HTR-8/SVneo (cell line): ENCODE results near the gene SYNDIG1.
"Not testable (repeated sequence)": the region's sequence is repeated elsewhere in the genome, so short reads cannot be mapped to it uniquely, and the experiment has no call there.

Experiments used
- DNase-seq: peaks from one replicate; pipeline ENCODE4 v3.0.0; 2011; ENCODE audit warnings: low spot score, mixed read lengths; ENCODE audit not compliant: insufficient read length
- FAIRE-seq: peaks from 2 replicates; lab custom pipeline; 2011; peaks lifted over from hg19 to GRCh38; lab: Jason Lieb, UNC

SYNDIG1 gene

GRCh38 chr20:24507182-24507853 is 37.9 kb downstream of the SYNDIG1 start:
- DNase-seq, result no peak

GRCh38 chr20:24512441-24512840 is 43.0 kb downstream of the SYNDIG1 start:
- FAIRE-seq, DNase-seq: not testable (repeated sequence)

More at GRCh38 chr20:24507182-24507853, 37.9 kb downstream of the SYNDIG1 start:
- FAIRE-seq, result no peak

- FAIRE-seq, result no peak
- no peak for DNase-seq
Measured at GRCh38 chr20:24518515-24518914, 49.1 kb downstream of the SYNDIG1 start.

GRCh38 chr20:24519476-24519875 is 50.0 kb downstream of the SYNDIG1 start:
- no peak for FAIRE-seq

GRCh38 chr20:24521032-24521431 is 51.6 kb downstream of the SYNDIG1 start:
- FAIRE-seq (no peak), DNase-seq (no peak)

More at GRCh38 chr20:24519476-24519875, 50.0 kb downstream of the SYNDIG1 start:
- no peak for DNase-seq

- DNase-seq, result no peak
Measured at GRCh38 chr20:24522452-24523330, 53.3 kb downstream of the SYNDIG1 start.

GRCh38 chr20:24523661-24524060 is 54.2 kb downstream of the SYNDIG1 start:
- no peak for FAIRE-seq
- DNase-seq, result no peak

More at GRCh38 chr20:24522452-24523330, 53.3 kb downstream of the SYNDIG1 start:
- no peak for FAIRE-seq

GRCh38 chr20:24528583-24529368 is 59.3 kb downstream of the SYNDIG1 start:
- DNase-seq (no peak), FAIRE-seq (no peak)

- FAIRE-seq (no peak), DNase-seq (no peak)
Measured at GRCh38 chr20:24529369-24529719, 59.9 kb downstream of the SYNDIG1 start.

- no peak for FAIRE-seq
- DNase-seq, result no peak
Measured at GRCh38 chr20:24530131-24530680, 60.8 kb downstream of the SYNDIG1 start.

- DNase-seq (no peak), FAIRE-seq (no peak)
Measured at GRCh38 chr20:24531202-24531601, 61.8 kb downstream of the SYNDIG1 start.

GRCh38 chr20:24531631-24532419 is 62.4 kb downstream of the SYNDIG1 start:
- FAIRE-seq (no peak), DNase-seq (no peak)

GRCh38 chr20:24533449-24533848 is 64.0 kb downstream of the SYNDIG1 start:
- FAIRE-seq (no peak), DNase-seq (no peak)

- DNase-seq (no peak), FAIRE-seq (no peak)
Measured at GRCh38 chr20:24534282-24534681, 64.9 kb downstream of the SYNDIG1 start.

- DNase-seq (no peak), FAIRE-seq (no peak)
Measured at GRCh38 chr20:24535941-24536730, 66.7 kb downstream of the SYNDIG1 start.

- FAIRE-seq (no peak), DNase-seq (no peak)
Measured at GRCh38 chr20:24537210-24537609, 67.8 kb downstream of the SYNDIG1 start.

- DNase-seq, result no peak
- FAIRE-seq, result no peak
Measured at GRCh38 chr20:24542721-24543120, 73.3 kb downstream of the SYNDIG1 start.

GRCh38 chr20:24543168-24543567 is 73.7 kb downstream of the SYNDIG1 start:
- DNase-seq (no peak), FAIRE-seq (no peak)

GRCh38 chr20:24543741-24544140 is 74.3 kb downstream of the SYNDIG1 start:
- no peak for FAIRE-seq
- DNase-seq, result no peak
